Naive thymus-derived CD8-positive, alpha-beta T cell (primary cell): ENCODE measurements around the gene ZNF778. TPM values are rescaled to one million over a fixed set of nuclear protein-coding genes. Genes with fewer than 3 reads are reported as not detected.

ENCODE experiments used
- ATAC-seq, 2 donors: fragments of 150-1000 bp; cut with Tn5 transposase in 1 of 2; sonication (Bioruptor Pico), chemical (Tn5 transposase) in 1 of 2; 1 replicate in 1 of 2; 2 replicates in 1 of 2; pipeline ENCODE4 v1.10.0; 2021; ENCODE audit warnings: mild to moderate bottlenecking in 2 of 2, moderate library complexity in 2 of 2
- POLR2A ChIA-PET: fragments of 350-600 bp; sonication (Branson Sonifier 250); formaldehyde crosslinking; loops from one replicate; lab custom pipeline; 2021; ENCODE audit warnings: antibody characterized with exemption; lab: Charles Lee
- DNase-seq, 10 donors: peaks; one replicate each; pipeline versions ENCODE4 v3.0.0 to v3.0.0-alpha.2; 2020 to 2022
- H3K27ac Mint-ChIP-seq, 10 donors: one replicate each; pipeline ENCODE4 v1.8.0; 2020 to 2022; ENCODE audit warnings: mild to moderate bottlenecking in 10 of 10, mixed read lengths in 10 of 10, moderate library complexity in 4 of 10, inconsistent platforms in 1 of 10
- H3K27me3 Mint-ChIP-seq, 5 donors: one replicate each; pipeline ENCODE4 v1.8.0; 2021 to 2022; ENCODE audit warnings: mixed read lengths in 5 of 5
- H3K36me3 Mint-ChIP-seq, 3 donors: one replicate each; pipeline ENCODE4 v1.8.0; 2020 to 2022; ENCODE audit warnings: mixed read lengths in 3 of 3, mild to moderate bottlenecking in 2 of 3, inconsistent platforms in 1 of 3
- H3K4me1 Mint-ChIP-seq, 4 donors: one replicate each; pipeline ENCODE4 v1.8.0; 2021 to 2022; ENCODE audit warnings: mixed read lengths in 4 of 4
- H3K4me3 Mint-ChIP-seq, 10 donors: one replicate each; pipeline ENCODE4 v1.8.0; 2020 to 2022; ENCODE audit warnings: mild to moderate bottlenecking in 10 of 10, mixed read lengths in 10 of 10, moderate library complexity in 6 of 10, inconsistent platforms in 1 of 10
- H3K9me3 Mint-ChIP-seq, 9 donors: one replicate each; pipeline ENCODE4 v1.8.0; 2020 to 2022; ENCODE audit warnings: mixed read lengths in 9 of 9, mild to moderate bottlenecking in 3 of 9, inconsistent platforms in 1 of 9, moderate library complexity in 1 of 9
- polyA plus RNA-seq, 3 donors: library from polyadenylated mRNA; unstranded; fragments of 300-500 nt; fragmentation: Illumina TruSeq; gene quantifications; one replicate each; pipeline ENCODE4 v1.2.3, GENCODE V29; 2021
- total RNA-seq, 8 experiments: library from RNA in 2 of 8; stranded (reverse) in 2 of 8; gene quantifications; one replicate each; pipeline ENCODE4 v1.2.3 and lab custom pipeline; 2021 to 2026

Gene ZNF778
- total and polyA plus RNA-seq, 5 experiments from 2014 or later: 2.0 to 11.0 (median 5.5) TPM

DNA sequence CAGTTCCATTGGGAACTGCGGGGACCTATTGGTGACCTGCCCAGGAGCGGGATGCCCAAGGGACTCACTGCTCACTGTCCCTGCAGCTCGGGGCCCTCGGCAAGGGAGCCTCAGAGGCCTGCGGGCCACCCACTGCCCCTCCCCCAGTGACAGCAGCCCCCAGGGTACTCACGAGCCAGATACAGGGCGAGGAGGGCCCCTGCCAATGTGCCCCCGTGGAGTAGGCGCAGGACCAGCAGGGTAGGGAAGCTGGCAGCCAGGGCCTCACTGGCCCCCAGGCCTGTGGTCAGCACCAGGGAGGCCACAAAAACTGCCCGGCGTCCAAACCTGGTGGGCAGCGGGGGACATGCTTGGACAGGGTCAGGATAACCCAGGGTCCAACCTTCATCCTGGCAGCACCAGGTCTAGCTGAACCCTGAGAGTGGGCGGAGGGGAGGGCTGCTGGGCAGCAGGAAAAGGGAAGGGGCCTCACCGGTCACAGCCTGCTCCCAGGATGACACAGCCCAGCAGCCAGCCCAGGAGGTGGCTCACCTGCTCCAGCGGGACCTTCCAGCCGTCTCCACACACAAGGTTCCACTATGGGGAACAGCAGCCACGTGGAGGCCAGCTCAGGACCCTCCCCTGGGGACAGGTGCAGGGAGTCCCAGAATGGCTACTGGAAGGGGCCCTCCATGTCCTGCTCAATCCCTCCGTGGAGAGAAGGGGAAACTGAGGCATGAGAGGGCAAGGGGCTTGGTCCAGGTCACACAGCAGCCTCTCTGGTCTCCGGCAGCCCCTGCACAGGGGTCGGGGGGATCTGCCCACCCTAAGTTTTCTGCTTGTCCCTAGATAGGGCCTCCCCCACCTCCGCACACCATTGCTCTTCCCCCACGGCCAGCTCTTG, 18.0 kb upstream of the ZNF778 start:
- peak overlapping the region in 2 of 10 donors; percentile 31 to 56 for H3K4me3 Mint-ChIP-seq
- no peak for ATAC-seq
- peaks cover 0 to 4% (median 0%) of the 10 kb centered on the region in 9 donors for H3K9me3 Mint-ChIP-seq
- H3K27ac Mint-ChIP-seq: peak overlapping the region in 1 of 10 donors; percentile 18
- no peak for DNase-seq
- POLR2A ChIA-PET: interaction anchor here (0.6 kb wide), 2 partner anchors 298 to 586 kb away, joined by 3 to 6 read pairs; no protein-coding TSS in a partner anchor
- peaks cover 0 to 18% (median 14%) of the 10 kb centered on the region in 4 donors for H3K4me1 Mint-ChIP-seq
- peaks cover 18 to 45% (median 29%) of the 10 kb centered on the region in 5 donors for H3K27me3 Mint-ChIP-seq
- peaks cover 0 to 5% (median 0%) of the 10 kb centered on the region in 3 donors for H3K36me3 Mint-ChIP-seq

DNA sequence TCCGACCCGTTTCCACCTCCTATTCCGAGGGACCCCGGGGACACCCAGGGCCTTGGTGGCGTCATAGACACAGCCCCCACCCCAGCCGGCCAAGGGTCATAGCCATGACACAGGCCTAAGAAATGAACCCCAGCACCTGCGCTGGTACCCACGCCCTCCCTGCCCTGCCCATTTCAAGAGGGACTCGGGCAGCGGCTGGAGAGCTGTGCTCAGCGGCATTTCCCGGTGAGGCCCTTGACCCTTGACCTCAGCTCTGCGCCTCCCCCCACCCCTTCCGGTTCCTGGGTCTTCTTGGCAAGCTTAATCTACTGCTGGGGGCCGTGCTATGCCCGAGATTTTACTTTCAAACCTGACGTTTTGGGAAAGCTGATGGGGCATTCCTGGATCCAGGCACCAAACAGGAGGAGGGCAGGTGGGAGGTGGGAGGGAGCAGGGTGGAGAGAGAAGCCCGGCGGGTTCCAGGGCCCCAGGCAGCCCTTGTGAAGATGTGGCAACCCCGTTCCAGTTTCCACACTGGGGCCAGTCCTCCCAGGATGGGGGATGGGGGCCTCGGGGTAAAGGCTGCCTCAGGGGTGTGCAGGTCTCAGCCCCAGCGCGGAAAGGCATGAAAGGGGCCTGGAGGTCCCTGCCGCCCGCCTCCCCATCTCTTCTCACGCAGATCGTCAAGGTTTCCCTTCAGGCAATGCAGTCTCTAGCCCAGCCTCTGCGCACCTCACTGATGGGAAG, 17.2 kb upstream of the ZNF778 start, which contains the start of gene SLC22A31:
Gene SLC22A31 (minus strand): TSS at position 414 of the 726 bp plus-strand sequence. CDS start 36 bp downstream, at position 378.
- peak within 1 kb of the TSS in 9 of 10 donors; percentile 24 to 71 (median 58) for H3K4me3 Mint-ChIP-seq
- H3K27me3 Mint-ChIP-seq: peaks cover 18 to 52% (median 33%) of the 10 kb centered on the region in 5 donors
- POLR2A ChIA-PET: no interaction called here
- H3K27ac Mint-ChIP-seq: peak within 1 kb of the TSS in 1 of 10 donors; percentile 1
- ATAC-seq (no peak), DNase-seq (no peak)
- peaks cover 0 to 18% (median 14%) of the 10 kb centered on the region in 4 donors for H3K4me1 Mint-ChIP-seq
- peaks cover 0 to 4% (median 0%) of the 10 kb centered on the region in 9 donors for H3K9me3 Mint-ChIP-seq
- peaks cover 0 to 5% (median 0%) of the 10 kb centered on the region in 3 donors for H3K36me3 Mint-ChIP-seq

DNA sequence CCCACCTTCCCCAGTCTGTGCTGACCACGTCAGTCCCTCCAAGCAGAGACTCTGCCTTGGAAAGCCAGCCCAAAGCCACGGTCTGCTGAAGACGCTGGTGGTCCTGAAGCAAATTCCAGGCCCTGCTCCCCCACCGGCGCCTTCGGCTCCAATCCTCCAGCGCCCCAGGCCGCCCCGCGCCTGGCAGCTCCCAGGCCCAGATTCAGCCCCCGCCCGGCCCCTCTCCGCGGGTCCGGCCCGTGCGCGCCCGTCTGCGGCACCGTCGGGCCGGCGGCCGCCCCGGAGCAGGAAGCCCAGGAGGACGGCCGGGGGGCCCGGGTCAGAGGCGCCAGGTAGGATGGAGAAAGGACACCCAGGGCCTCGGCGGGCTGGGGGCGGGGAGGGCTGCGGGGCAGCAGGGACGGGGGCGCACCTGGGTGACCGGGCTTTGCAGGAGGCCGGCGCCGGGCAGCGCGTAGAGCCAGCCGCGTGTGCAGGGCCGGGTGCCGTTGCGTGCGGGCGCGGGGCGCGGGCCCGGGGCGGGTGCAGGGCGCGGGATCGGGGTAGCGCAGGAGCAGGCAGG, 16.6 kb upstream of the ZNF778 start:
- POLR2A ChIA-PET: interaction anchor here (1.0 kb wide), 1 partner anchor 30 kb away, joined by 4 read pairs; no protein-coding TSS in a partner anchor
- Mint-ChIP-seq H3K4me3 (peak overlapping the region in 9 of 10 donors; percentile 24 to 71 (median 58)), H3K27me3 (peaks cover 18 to 55% (median 33%) of the 10 kb centered on the region in 5 donors), H3K36me3 (peaks cover 0 to 5% (median 0%) of the 10 kb centered on the region in 3 donors), H3K9me3 (peaks cover 0 to 4% (median 0%) of the 10 kb centered on the region in 9 donors), H3K27ac (peak overlapping the region in 1 of 10 donors; percentile 1), H3K4me1 (peaks cover 0 to 18% (median 14%) of the 10 kb centered on the region in 4 donors)
- ATAC-seq (peak; percentile 1 to 24), DNase-seq (no peak)

DNA sequence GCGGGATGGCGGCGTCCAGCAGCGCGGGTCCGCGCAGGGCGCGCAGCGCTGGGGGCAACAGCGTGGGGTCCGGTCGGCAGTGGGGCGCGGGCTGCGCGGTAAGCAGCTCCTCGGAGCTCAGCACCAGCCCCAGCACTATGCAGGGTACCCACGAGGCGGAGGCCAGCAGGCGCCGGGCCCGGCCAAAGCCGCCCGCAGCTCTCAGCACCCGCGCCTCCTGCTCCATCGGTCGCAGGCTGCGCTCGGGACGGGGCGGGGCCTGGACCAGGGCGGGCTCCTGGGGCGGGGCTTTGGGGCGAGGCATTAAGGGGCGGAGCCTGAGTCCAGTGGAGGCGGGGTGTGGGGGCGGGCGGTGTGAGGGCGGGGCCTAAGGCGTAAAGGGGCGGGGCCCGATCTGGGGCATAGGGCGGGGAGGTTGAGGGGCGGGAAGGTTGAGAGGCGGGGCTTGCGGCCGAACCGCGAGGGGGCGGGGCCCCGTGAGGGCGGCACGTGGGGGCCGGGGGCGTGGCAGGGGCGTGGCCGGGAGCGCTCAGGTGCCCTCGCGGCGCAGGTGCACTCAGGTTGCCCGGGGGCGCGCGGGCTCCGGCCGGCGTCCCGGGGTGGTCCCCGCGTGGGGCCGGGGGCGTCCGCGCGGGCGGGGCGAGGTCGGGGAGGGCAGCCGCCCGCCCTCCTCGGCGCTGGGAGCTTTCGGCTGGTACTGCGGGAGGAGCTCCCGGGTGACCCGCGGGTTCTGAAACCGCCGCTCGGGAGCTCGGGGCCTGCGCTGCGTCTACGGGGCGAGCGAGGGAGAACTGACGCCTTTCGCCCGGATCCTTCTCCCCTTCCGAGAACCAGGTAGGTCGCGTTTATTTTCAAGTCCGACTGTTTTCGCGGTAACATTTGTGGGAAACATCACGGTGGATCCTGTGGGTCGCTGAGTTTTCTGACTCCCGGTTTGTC, 15.8 kb upstream of the ZNF778 start:
- Mint-ChIP-seq H3K27ac (peak overlapping the region in 2 of 10 donors; percentile 57 to 73), H3K27me3 (peaks cover 22 to 62% (median 35%) of the 10 kb centered on the region in 5 donors), H3K4me3 (peak overlapping the region; percentile 43 to 82 (median 72)), H3K9me3 (peaks cover 0 to 4% (median 0%) of the 10 kb centered on the region in 9 donors), H3K4me1 (peaks cover 0 to 18% (median 14%) of the 10 kb centered on the region in 4 donors), H3K36me3 (peaks cover 0 to 5% (median 0%) of the 10 kb centered on the region in 3 donors)
- POLR2A ChIA-PET: interaction anchor here (1.0 kb wide), 1 partner anchor 31 kb away, joined by 4 read pairs; no protein-coding TSS in a partner anchor
- ATAC-seq (peak; percentile 83 to 88), DNase-seq (peak; percentile 42 to 88 (median 76))

DNA sequence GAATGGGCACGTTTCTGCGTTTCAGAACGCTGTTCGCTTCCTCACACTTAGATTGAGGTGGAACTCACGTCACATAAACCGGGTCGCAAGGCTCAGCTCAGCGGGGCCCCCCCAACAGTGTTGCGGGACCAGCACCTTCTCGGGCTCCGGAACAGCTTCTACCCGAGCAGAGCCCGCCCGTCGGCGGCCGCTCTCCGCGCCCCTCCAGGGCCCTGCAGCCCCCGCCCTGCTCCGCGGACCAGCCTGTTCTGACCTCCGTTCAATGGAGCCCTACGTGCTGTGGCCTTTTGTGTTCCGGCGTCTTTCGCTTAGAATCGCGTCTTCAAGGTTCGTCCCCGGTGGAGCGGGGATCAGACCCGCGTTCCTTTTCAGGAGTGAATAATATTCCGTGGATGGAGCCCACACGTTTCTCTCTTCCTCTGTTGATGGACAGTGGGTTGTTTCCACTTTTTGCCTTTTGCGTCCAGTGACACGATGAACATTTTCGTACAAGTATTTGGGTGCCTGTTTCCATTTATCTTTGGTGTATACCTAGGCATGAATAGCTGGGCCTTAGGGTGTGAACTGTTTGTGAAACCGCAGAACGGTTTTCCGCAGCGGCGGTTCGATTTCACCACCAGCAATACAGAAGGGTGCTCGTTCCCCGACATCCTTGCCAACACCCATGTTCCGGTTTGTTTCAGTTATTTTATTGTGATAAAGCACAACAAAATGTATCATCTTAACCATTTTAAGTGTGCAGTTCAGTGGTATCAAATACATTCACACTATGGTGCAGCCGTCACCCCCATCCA, 14.9 kb upstream of the ZNF778 start:
- Mint-ChIP-seq H3K4me1 (peaks cover 0 to 18% (median 14%) of the 10 kb centered on the region in 4 donors), H3K27ac (peak overlapping the region in 3 of 10 donors; percentile 57 to 84 (median 73)), H3K9me3 (peaks cover 0 to 4% (median 0%) of the 10 kb centered on the region in 9 donors), H3K4me3 (peak overlapping the region; percentile 48 to 82 (median 72)), H3K27me3 (peaks cover 25 to 68% (median 39%) of the 10 kb centered on the region in 5 donors), H3K36me3 (peaks cover 0 to 5% (median 0%) of the 10 kb centered on the region in 3 donors)
- DNase-seq: no peak
- ATAC-seq: peak; percentile 6 to 17
- POLR2A ChIA-PET: no interaction called here

DNA sequence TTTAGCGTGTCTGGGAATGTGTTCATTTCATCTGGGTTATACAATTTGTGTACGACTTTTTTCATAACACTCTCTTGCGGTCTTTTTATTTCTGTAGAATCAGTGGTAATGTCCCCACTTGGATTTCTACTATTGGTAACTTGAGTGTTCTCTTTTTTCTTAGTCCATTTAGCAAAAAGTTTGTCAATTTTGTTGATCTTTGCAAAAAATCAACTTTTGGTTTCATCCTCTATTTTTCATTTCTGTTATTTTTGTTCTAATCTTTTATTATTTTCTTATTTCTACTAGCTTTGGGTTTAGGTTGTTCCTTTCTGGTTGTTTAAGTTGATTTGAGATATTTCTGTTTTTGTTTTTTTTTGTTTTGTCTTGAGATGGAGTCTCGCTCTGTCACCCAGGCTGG, 9.5 kb upstream of the ZNF778 start:
- no peak overlapping the region for H3K4me3 Mint-ChIP-seq
- ATAC-seq: no peak
- no peak overlapping the region for H3K27ac Mint-ChIP-seq
- peaks cover 0 to 1% (median 0%) of the 10 kb centered on the region in 9 donors for H3K9me3 Mint-ChIP-seq
- peaks cover 0 to 3% (median 1%) of the 10 kb centered on the region in 4 donors for H3K4me1 Mint-ChIP-seq
- POLR2A ChIA-PET: interaction anchor here (1.8 kb wide), 1 partner anchor 9 kb away, joined by 4 read pairs; the partner anchor contains the start of gene ZNF778
- no peak for DNase-seq
- H3K36me3 Mint-ChIP-seq: peaks cover 0 to 4% (median 0%) of the 10 kb centered on the region in 3 donors
- peaks cover 25 to 55% (median 38%) of the 10 kb centered on the region in 5 donors for H3K27me3 Mint-ChIP-seq

DNA sequence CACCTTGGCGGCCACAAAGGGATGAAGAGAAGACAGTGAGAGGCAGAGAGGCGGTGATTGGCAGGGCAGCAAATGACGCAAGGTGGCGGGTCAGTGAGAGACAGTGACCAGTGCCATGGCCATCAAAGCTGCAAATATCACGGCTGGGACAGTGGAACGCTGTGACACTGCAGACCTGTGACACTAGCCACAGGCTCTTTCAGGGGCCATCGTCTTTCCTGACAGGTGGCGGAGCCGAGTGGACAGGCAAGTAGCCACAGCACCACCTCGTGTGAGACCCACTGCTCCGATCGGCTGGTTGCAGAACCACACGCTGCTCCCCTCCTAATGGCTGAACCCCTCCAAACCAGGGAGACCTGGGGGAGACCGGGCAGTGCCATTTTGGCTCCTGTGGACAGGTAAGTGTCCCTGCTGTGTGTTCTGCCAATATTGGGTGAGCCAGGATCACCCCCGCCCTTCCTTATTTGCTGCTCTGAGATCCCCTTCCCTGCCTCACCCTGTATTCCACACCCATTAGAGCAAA, 7.9 kb upstream of the ZNF778 start:
- POLR2A ChIA-PET: no interaction called here
- no peak for DNase-seq
- Mint-ChIP-seq H3K9me3 (no peaks in the 10 kb centered on the region), H3K4me3 (no peak overlapping the region), H3K27ac (no peak overlapping the region), H3K27me3 (peaks cover 13 to 39% (median 23%) of the 10 kb centered on the region in 5 donors), H3K36me3 (no peaks in the 10 kb centered on the region), H3K4me1 (no peaks in the 10 kb centered on the region)
- ATAC-seq: no peak

DNA sequence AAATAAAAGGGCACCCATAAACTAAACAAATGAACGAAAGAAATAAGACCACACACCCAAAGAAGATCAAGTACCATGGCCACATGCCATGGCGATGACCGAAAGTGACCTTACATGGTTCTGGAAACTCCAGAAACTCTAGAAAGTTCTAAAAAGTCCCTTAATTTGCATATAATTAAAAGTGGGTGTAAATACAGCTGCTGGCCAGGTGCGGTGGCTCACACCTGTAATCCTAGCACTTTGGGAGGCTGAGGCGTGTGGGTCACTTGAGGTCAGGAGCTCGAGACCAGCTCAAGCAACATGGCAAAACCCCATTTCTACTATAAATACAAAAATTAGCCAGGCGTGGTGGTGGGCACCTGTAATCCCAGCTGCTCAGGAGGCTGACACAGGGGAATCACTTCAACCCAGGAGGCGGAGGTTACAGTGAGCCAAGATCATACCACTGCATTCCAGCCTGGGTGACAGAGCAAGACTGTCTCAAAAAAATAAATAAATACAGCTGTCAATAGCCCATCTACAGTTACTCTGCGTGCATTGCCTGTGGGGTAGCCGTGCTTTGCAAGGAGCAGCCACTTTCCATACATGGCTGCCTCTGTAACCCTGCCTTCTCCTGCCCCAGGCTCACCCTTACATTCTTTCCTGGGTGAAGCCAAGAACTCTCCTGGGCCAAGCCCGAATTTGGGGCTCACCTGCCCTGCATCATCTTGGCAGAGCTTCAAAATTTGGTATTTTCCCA, 7.2 kb upstream of the ZNF778 start:
- Mint-ChIP-seq H3K4me1 (peaks cover 0 to 6% (median 3%) of the 10 kb centered on the region in 4 donors), H3K9me3 (no peaks in the 10 kb centered on the region), H3K27me3 (peaks cover 10 to 33% (median 20%) of the 10 kb centered on the region in 5 donors), H3K36me3 (no peaks in the 10 kb centered on the region), H3K27ac (no peak overlapping the region), H3K4me3 (no peak overlapping the region)
- POLR2A ChIA-PET: no interaction called here
- DNase-seq: no peak
- ATAC-seq: no peak

DNA sequence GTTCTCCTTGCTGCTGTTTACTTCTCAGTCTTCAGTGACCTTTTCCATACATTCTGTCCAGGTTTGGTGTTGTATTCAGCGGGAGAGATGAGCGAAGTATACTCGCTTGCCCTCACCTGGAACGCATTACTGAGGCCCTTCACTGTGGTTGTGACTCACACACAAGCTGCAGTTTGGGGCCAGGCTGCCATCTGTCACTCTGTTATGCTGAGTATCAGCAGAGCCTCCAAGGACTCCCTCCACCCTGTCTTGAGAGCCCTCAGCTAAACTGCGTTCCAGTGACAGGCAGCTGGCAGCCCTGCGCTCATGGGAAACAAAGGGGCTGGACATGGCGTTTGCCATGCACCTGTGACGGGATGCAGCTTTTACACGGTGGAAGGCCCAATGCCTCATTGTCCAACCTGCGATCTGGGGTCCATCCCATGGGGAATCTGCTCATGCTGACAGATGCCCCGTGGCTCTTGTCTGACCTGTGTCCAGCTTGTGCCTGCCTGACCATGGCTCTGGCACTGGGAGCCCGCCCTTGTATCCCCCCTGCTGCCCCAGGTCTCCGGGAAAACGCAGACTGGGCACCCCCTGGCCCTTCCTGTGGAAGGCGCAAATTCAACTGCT, 6.5 kb upstream of the ZNF778 start:
- ATAC-seq (no peak), DNase-seq (no peak)
- H3K36me3 Mint-ChIP-seq: no peaks in the 10 kb centered on the region
- H3K27me3 Mint-ChIP-seq: peaks cover 10 to 30% (median 20%) of the 10 kb centered on the region in 5 donors
- H3K4me1 Mint-ChIP-seq: peaks cover 0 to 10% (median 3%) of the 10 kb centered on the region in 4 donors
- H3K4me3 Mint-ChIP-seq: no peak overlapping the region
- no peaks in the 10 kb centered on the region for H3K9me3 Mint-ChIP-seq
- no peak overlapping the region for H3K27ac Mint-ChIP-seq
- POLR2A ChIA-PET: no interaction called here
